HepG2 (cell line): ENCODE data around the gene BICDL1. TPM values are rescaled to one million over a fixed set of nuclear protein-coding genes. Genes with fewer than 3 reads are reported as not detected.

Experiments
- ATAD3A ChIP-seq: sonication (generic); formaldehyde crosslinking; IDR thresholded peaks from 2 replicates; pipeline ENCODE4 v1.4.0; 2020; ENCODE audit warnings: missing genetic modification reagents
- ATF1 ChIP-seq: IDR thresholded peaks from 2 replicates; pipeline ENCODE4 v1.6.1; 2016; ENCODE audit warnings: mild to moderate bottlenecking, control low read depth
- BRD4 ChIP-seq: sonication (generic); formaldehyde crosslinking; IDR thresholded peaks from 2 replicates; pipeline ENCODE4 v1.4.0; 2020; ENCODE audit warnings: missing genetic modification reagents
- EED ChIP-seq: sonication (generic); formaldehyde crosslinking; IDR thresholded peaks from 2 replicates; pipeline ENCODE4 v1.5.0; 2020; ENCODE audit warnings: mild to moderate bottlenecking, missing genetic modification reagents
- HCFC1 ChIP-seq: fragments of 150-350 bp; IDR thresholded peaks from 2 replicates; pipeline ENCODE4 v1.6.1; 2014; ENCODE audit warnings: low read depth, low read length
- HOXA3 ChIP-seq: sonication (generic); formaldehyde crosslinking; IDR thresholded peaks from 2 replicates; pipeline ENCODE4 v1.5.0; 2020; ENCODE audit warnings: missing genetic modification reagents
- KDM3A ChIP-seq: IDR thresholded peaks from 2 replicates; pipeline ENCODE4 v1.6.1; 2018; ENCODE audit warnings: low read depth, missing compliant biosample characterization
- KLF11 ChIP-seq: IDR thresholded peaks from 2 replicates; pipeline ENCODE4 v1.6.1; 2016; ENCODE audit warnings: missing compliant biosample characterization
- KLF12 ChIP-seq: sonication (generic); formaldehyde crosslinking; IDR thresholded peaks from 2 replicates; pipeline ENCODE4 v1.4.0; 2020; ENCODE audit warnings: missing genetic modification reagents, borderline replicate concordance
- KMT2B ChIP-seq: IDR thresholded peaks from 2 replicates; pipeline ENCODE4 v1.6.1; 2016; ENCODE audit warnings: missing genetic modification reagents, missing compliant biosample characterization
- NCOR1 ChIP-seq: fragments of 200-600 bp; sonication (generic); IDR thresholded peaks from 2 replicates; pipeline ENCODE4 v1.7.0; 2017; ENCODE audit warnings: antibody characterized with exemption, low read length, borderline replicate concordance
- NFKBIZ ChIP-seq: IDR thresholded peaks from 2 replicates; pipeline ENCODE4 v1.6.1; 2018; ENCODE audit warnings: missing genetic modification reagents, missing compliant biosample characterization
- PATZ1 ChIP-seq: sonication (generic); formaldehyde crosslinking; IDR thresholded peaks from 2 replicates; pipeline ENCODE4 v1.4.0; 2020; ENCODE audit warnings: missing genetic modification reagents
- PRPF4 ChIP-seq: fragments of 200-400 bp; formaldehyde crosslinking; IDR thresholded peaks from 2 replicates; pipeline ENCODE4 v1.6.1; 2016; ENCODE audit warnings: low read length, low read depth; ENCODE audit not compliant: poor library complexity, severe bottlenecking
- RAD51 ChIP-seq: fragments of 450-650 bp; IDR thresholded peaks from 2 replicates; pipeline ENCODE4 v1.6.1; 2016; ENCODE audit warnings: borderline replicate concordance
- RBFOX2 ChIP-seq: fragments of 200-400 bp; formaldehyde crosslinking; IDR thresholded peaks from 2 replicates; pipeline ENCODE4 v1.6.1; 2017; ENCODE audit warnings: low read depth, mild to moderate bottlenecking, low read length
- REXO4 ChIP-seq: sonication (generic); formaldehyde crosslinking; IDR thresholded peaks from 2 replicates; pipeline ENCODE4 v1.8.0; 2022; ENCODE audit warnings: missing genetic modification reagents, mild to moderate bottlenecking, borderline replicate concordance
- SRSF4 ChIP-seq: fragments of 200-400 bp; formaldehyde crosslinking; IDR thresholded peaks from one replicate; pipeline ENCODE4 v1.6.1; 2018; ENCODE audit warnings: mild to moderate bottlenecking, low read depth, low read length, moderate library complexity; ENCODE audit not compliant: poor library complexity, severe bottlenecking
- STAT5B ChIP-seq: sonication (generic); formaldehyde crosslinking; IDR thresholded peaks from 2 replicates; pipeline ENCODE4 v1.4.0; 2020; ENCODE audit warnings: missing genetic modification reagents
- ZBTB26 ChIP-seq: IDR thresholded peaks from 2 replicates; pipeline ENCODE4 v1.6.1; 2016; ENCODE audit warnings: missing compliant biosample characterization, missing genetic modification reagents, borderline replicate concordance
- ZC3H13 ChIP-seq: sonication (generic); formaldehyde crosslinking; IDR thresholded peaks from 2 replicates; pipeline ENCODE4 v1.8.1; 2023; ENCODE audit warnings: mild to moderate bottlenecking, missing genetic modification reagents, moderate library complexity
- ZHX1 ChIP-seq: sonication (generic); formaldehyde crosslinking; IDR thresholded peaks from 2 replicates; pipeline ENCODE4 v1.8.1; 2022; ENCODE audit warnings: low read depth, mild to moderate bottlenecking, missing genetic modification reagents
- ZKSCAN5 ChIP-seq: sonication (generic); formaldehyde crosslinking; IDR thresholded peaks from 2 replicates; pipeline ENCODE4 v1.5.1; 2020; ENCODE audit warnings: mild to moderate bottlenecking, missing genetic modification reagents
- ZNF225 ChIP-seq: sonication (generic); formaldehyde crosslinking; IDR thresholded peaks from 2 replicates; pipeline ENCODE4 v1.4.0; 2020; ENCODE audit warnings: mild to moderate bottlenecking, missing genetic modification reagents
- ZNF564 ChIP-seq: sonication (generic); formaldehyde crosslinking; IDR thresholded peaks from 2 replicates; pipeline ENCODE4 v1.8.1; 2023; ENCODE audit warnings: mild to moderate bottlenecking, missing genetic modification reagents
- ZNF891 ChIP-seq: sonication (generic); formaldehyde crosslinking; IDR thresholded peaks from 2 replicates; pipeline ENCODE4 v1.5.0; 2020; ENCODE audit warnings: mild to moderate bottlenecking, missing genetic modification reagents
- polyA plus RNA-seq, 8 experiments: library from polyadenylated mRNA; depleted of rRNA in 3 of 8; stranded (reverse) in 7 of 8; unstranded in 1 of 8; fragments of >200 nt; fragmentation: Illumina TruSeq in 4 of 8; extraction: Trizol in 4 of 8; gene quantifications; 2 replicates each; pipeline versions ENCODE4 v1.2.1 to v1.2.3, GENCODE V29; 2011 to 2016; ENCODE audit warnings: low read depth in 4 of 8, missing spikeins in 1 of 8, mixed read lengths in 1 of 8; ENCODE audit not compliant: insufficient read depth in 1 of 8
- total RNA-seq, 5 experiments: library from RNA; depleted of rRNA; stranded (reverse); fragments of >200 nt; fragmentation: Illumina TruSeq; extraction: Trizol; gene quantifications; 2 replicates each; pipeline ENCODE4 v1.2.3, GENCODE V29; 2016; ENCODE audit warnings: low read depth in 1 of 5

The BICDL1 gene
- total and polyA plus RNA-seq, 2 of the 13 experiments (the other 11 are each of a cell fraction or from before 2014, with no cell fraction given) = 3.6 to 9.7 TPM

GRCh38 chr12:119988472-119989360 lies at the start of gene BICDL1 (continued):
- TF ChIP-seq HCFC1 = no peak
- TF ChIP-seq RBFOX2 = 0 out of 2 replicates have a peak, but pooled peaks have one; percentile 39
- TF ChIP-seq KLF11 (CRISPR knock-in tag) = no peak
- TF ChIP-seq ZNF225 = 0 out of 2 replicates have a peak, but pooled peaks have one; percentile 49
- TF ChIP-seq ZNF891 (CRISPR knock-in tag) = no peak
- TF ChIP-seq REXO4 (CRISPR knock-in tag) = no peak
- no peak for TF ChIP-seq ZBTB26
- TF ChIP-seq KMT2B (CRISPR knock-in tag) = no peak
- TF ChIP-seq PATZ1 (CRISPR knock-in tag) = no peak
- TF ChIP-seq NFKBIZ (CRISPR knock-in tag) = no peak
- no peak for TF ChIP-seq RAD51
- 0 out of 2 replicates have a peak, but pooled peaks have one; percentile 40 for TF ChIP-seq ZKSCAN5 (CRISPR knock-in tag)
- no peak for TF ChIP-seq KDM3A (CRISPR knock-in tag)
- no peak for TF ChIP-seq EED
- TF ChIP-seq NCOR1 = no peak
- TF ChIP-seq HOXA3 = 0 out of 2 replicates have a peak, but pooled peaks have one; percentile 14
- no peak for TF ChIP-seq STAT5B (CRISPR knock-in tag)
- no peak for TF ChIP-seq SRSF4
- peak; percentile 26; the same call in 1 of the 2 replicates for TF ChIP-seq ZNF564 (CRISPR knock-in tag)
- TF ChIP-seq KLF12 (CRISPR knock-in tag) = no peak
- TF ChIP-seq ATF1 (CRISPR knock-in tag) = no peak
- no peak for TF ChIP-seq ZC3H13 (CRISPR knock-in tag)
- TF ChIP-seq ZHX1 = 0 out of 2 replicates have a peak, but pooled peaks have one; percentile 26
- TF ChIP-seq PRPF4 = no peak
- no peak for TF ChIP-seq BRD4 (CRISPR knock-in tag)
- no peak for TF ChIP-seq ATAD3A (CRISPR knock-in tag)
